Cerebellar cortex (tissue), 1 donor: Measurements from ENCODE around the gene FAM131A.
A peak's percentile ranks its signal among the peaks of the same experiment; 100 is the strongest.
"Not testable (repeated sequence)": the region's sequence is repeated elsewhere in the genome, so short reads cannot be mapped to it uniquely, and the experiment has no call there.

Experiments
- DNase-seq: peaks from one replicate; pipeline ENCODE4 v3.0.0-alpha.2; 2015; ENCODE audit warnings: low spot score

Gene FAM131A

DNA sequence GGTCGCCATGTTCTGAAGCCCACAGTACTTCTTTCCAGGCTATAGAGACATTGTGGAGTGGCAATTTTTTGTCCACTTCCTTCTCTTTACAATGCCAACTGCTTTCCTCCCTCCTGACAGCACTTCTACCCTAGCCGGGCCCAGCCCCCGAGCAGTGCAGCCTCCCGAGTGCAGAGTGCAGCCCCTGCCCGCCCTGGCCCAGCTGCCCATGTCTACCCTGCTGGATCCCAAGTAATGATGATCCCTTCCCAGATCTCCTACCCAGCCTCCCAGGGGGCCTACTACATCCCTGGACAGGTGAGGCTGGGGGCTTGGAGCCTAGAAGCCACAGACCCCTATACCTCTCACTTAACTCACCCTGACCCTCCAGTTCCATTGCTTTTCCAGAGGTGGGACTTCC, 20.2 kb upstream of the FAM131A start:
- DNase-seq, result no peak

- peak; percentile 78 for DNase-seq
Observed at GRCh38 chr3:184320104-184320445, 17.3 kb upstream of the FAM131A start.

- no peak for DNase-seq
Observed at GRCh38 chr3:184321666-184322065, 15.7 kb upstream of the FAM131A start.

DNA sequence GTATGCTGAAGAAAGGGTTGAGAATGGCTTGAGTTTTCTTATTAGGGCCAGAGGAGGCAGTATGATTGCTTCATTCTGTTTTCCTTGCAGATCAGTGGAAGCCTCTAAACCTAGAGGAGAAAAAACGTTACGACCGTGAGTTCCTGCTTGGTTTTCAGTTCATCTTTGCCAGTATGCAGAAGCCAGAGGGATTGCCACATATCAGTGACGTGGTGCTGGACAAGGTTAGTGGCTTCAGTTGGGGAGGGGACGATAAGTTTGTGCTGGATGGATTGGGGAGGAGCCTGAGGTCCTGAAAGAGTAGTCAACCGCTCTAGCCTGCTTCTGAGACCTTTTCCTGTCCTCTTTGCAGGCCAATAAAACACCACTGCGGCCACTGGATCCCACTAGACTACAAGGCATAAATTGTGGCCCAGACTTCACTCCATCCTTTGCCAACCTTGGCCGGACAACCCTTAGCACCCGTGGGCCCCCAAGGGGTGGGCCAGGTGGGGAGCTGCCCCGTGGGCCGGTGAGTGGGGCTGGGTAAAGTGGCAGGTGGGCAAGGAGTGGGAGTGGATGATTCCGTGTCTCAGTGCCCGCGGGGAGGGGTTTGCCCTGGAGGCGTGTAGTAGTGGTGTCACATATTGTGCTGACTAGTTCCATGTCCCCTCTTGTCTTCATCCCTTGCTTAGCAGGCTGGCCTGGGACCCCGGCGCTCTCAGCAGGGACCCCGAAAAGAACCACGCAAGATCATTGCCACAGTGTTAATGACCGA, 14.5 kb upstream of the FAM131A start:
- no peak for DNase-seq

GRCh38 chr3:184323696-184324095, 13.7 kb upstream of the FAM131A start:
- DNase-seq, result no peak

- no peak for DNase-seq
Observed at GRCh38 chr3:184325269-184325668, 12.1 kb upstream of the FAM131A start.

GRCh38 chr3:184325715-184326369, 11.6 kb upstream of the FAM131A start:
- no peak for DNase-seq

- no peak for DNase-seq
Observed at GRCh38 chr3:184327171-184327570, 10.2 kb upstream of the FAM131A start.

DNA sequence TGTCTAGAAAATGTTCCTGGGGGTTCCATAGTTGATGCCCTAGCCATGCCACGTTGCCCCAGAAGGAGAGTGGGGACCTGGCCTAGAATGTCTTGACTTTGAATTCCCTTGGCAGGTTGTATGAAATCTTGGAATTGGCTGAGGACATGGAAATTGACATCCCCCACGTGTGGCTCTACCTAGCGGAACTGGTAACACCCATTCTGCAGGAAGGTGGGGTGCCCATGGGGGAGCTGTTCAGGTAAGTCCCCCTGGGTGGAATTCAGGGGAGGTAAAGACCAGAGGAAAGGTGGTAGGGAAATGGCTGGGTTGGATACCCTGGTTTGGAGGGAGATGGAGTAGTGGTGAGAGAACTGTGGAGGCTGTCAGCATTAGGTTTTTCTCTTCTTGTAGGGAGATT, 8.9 kb upstream of the FAM131A start:
- no peak for DNase-seq

DNA sequence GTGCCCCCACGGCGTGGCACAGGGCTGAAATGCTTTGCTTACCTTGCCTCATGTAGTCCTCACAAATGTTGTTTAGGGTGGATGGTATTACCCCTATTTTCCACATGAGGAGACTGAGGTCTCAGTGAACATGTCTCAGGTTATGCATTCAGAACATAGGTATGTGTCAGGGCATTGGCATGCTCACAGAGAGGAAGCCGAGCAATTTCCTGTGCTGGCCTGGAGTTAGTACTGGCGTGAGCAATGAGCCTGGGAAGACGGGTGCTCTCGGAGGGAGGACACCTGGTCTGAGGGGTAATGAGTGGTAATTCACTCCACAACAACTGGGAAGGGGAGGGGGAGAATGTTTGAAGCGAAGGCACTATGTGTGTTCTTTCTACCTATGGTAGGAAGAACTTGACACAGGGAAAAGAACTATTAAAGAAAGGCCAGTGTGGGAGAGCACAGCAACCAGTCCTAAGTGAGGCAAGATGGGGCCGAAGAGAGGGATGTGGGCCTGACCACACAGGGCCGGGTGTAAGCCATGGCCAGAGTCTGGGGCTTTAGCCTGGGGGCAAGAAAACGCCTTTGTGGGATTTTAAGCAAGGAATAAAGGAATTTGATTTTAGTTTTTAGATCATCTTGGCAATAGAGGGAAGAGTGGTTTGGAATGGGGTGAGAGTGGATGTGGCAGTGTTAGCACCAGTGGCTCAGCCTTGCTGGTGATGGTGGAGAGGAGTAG, 4.9 kb upstream of the FAM131A start:
- no peak for DNase-seq

GRCh38 chr3:184333190-184333589, 4.2 kb upstream of the FAM131A start:
- DNase-seq, result no peak

DNA sequence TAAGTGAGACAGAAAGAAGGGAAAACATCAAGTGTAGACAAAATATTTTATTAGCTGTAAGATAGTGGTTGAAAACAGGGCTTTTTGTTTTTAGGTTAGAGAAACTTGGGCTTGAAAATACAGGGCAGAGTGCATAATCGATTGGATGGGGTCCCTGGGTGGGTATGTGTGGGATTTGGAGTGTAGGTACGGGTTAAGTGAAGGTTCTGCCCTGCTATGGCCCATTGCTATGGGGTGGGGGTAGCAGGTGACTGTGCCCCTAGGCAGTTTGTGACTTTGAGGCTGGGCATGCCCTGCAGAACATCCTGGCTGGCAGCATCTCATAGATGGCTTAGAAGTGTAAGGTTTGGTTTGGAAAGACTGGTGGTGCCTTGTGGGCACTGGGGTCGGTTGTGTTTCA, 3.7 kb upstream of the FAM131A start:
- DNase-seq, result no peak

DNA sequence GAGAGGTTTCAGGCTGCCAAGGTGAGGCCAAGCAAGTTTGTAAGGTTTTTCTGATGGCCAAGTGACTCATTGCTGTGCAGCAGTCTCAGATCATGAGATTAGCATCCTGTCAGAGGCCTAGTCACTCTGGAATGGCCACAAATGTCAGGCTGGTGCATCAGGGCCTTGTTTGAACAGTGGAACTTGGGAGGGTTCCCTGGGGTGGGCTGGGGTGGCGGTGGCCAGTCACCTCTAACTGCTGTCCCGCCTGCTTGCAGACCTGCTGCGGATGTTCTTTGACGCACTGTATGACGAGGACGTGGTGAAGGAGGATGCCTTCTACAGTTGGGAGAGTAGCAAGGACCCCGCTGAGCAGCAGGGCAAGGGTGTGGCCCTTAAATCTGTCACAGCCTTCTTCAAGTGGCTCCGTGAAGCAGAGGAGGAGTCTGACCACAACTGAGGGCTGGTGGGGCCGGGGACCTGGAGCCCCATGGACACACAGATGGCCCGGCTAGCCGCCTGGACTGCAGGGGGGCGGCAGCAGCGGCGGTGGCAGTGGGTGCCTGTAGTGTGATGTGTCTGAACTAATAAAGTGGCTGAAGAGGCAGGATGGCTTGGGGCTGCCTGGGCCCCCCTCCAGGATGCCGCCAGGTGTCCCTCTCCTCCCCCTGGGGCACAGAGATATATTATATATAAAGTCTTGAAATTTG, 2.8 kb upstream of the FAM131A start:
- no peak for DNase-seq

- peak; percentile 71 for DNase-seq
Observed at GRCh38 chr3:184335291-184335660, 2.1 kb upstream of the FAM131A start.

- peak; percentile 83 for DNase-seq
Observed at GRCh38 chr3:184335661-184336546, 1.5 kb upstream of the FAM131A start.

GRCh38 chr3:184336547-184337398, 627 bp upstream of the FAM131A start:
- peak; percentile 92 for DNase-seq

- no peak for DNase-seq
Observed at GRCh38 chr3:184337981-184338380, 581 bp downstream of the FAM131A start.

- DNase-seq, result peak; percentile 79
Observed at GRCh38 chr3:184338511-184338945, 1.1 kb downstream of the FAM131A start.

DNA sequence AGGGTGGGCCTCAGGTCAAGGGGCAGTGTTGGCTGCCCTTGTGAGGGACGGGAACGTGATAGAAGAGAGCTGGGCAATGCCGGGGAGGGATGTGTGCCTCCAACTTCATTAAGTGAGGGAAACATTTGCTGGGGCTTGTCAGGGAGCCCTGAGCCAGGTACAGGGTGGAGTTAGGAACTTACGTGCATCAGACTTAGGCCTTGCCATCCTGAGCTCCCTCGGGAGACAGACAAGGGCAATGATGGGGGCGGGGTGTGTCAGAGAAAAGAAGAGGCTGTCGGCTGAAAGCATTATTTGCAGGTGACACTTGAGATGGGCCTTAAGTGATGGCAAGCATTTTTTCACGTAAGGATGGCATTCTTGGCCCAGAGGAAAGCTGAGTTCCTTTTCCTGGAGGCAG, 1.6 kb downstream of the FAM131A start:
- DNase-seq, result no peak

- not testable (repeated sequence) for DNase-seq
Observed at GRCh38 chr3:184339451-184340135, 2.2 kb downstream of the FAM131A start.
